GM21515 (cell line): ENCODE results near the gene SERPINA12.

Experiments
- ATAC-seq: cut with Tn5 transposase; IDR thresholded peaks from one replicate; pipeline ENCODE4 v1.9.1; 2021; ENCODE audit not compliant: unreplicated experiment

SERPINA12 gene

DNA sequence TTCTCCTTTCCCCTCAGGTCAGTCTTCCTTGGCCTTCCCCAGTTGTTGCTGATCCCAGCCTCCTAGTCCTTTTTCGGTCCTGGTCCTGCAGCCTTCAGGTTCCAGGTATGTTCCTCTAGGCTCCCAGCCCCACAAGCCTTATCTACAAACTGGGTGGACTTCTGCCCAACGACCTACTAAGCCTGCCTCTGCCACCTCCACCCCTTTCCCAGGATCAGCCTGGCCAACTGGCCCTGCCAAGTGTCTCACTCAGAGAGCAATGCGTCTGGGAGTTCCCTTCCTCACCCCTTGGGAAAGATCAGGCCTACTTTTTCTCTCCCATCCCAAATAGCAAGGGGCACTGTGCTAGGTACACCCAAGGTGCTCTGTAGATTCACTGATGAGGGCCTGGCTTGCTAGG lies at the start of gene SERPINA12:
Gene SERPINA12, minus strand, starts transcription at position 114 of the 400 bp plus-strand sequence. CDS start 11,072 bp downstream, outside the sequence.
- ATAC-seq = no peak

- no peak for ATAC-seq
Measured at GRCh38 chr14:94558842-94559241, 49.6 kb upstream of the SERPINA12 start.

DNA sequence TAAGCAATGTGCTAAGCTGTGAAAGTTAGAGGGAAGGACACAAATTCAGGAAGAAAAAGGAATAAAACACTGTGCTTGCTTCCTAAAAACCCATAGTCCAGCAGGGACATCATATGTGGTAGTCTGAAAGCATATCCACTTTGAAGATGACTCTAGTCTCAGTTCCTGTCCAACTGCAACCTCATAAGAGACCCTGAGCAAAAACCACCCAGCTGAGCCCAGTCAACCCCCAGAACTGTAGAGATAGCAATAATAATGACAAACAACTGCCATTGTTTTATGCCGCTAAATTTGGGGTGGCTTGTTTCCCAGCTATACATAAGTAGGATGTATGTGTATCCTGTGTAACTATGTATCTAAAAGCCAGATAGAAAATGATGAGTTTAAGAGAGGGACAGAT lies 48.1 kb upstream of the SERPINA12 start:
- ATAC-seq = no peak

DNA sequence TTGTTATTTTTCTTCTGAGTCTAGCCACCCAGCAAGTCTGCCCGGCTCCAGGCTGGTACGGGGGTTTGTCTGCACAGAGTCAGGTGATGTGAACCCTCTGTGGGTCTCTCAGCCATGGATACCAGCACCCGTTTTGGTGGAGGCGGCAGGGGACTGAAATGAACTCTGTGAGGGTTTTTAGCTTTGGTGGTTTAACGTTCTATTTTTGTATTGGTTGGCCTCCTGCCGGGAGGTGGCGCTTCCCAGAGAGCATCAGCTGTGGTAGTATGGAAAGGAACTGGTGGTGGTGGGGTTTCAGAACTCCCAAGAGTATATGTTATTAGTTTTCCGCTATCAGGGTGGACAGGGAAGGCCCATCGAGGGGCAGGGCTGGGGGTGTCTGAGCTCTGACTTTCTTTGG lies 46.7 kb upstream of the SERPINA12 start:
- ATAC-seq = no peak

- ATAC-seq = no peak
Measured at GRCh38 chr14:94550041-94550440, 40.8 kb upstream of the SERPINA12 start.

DNA sequence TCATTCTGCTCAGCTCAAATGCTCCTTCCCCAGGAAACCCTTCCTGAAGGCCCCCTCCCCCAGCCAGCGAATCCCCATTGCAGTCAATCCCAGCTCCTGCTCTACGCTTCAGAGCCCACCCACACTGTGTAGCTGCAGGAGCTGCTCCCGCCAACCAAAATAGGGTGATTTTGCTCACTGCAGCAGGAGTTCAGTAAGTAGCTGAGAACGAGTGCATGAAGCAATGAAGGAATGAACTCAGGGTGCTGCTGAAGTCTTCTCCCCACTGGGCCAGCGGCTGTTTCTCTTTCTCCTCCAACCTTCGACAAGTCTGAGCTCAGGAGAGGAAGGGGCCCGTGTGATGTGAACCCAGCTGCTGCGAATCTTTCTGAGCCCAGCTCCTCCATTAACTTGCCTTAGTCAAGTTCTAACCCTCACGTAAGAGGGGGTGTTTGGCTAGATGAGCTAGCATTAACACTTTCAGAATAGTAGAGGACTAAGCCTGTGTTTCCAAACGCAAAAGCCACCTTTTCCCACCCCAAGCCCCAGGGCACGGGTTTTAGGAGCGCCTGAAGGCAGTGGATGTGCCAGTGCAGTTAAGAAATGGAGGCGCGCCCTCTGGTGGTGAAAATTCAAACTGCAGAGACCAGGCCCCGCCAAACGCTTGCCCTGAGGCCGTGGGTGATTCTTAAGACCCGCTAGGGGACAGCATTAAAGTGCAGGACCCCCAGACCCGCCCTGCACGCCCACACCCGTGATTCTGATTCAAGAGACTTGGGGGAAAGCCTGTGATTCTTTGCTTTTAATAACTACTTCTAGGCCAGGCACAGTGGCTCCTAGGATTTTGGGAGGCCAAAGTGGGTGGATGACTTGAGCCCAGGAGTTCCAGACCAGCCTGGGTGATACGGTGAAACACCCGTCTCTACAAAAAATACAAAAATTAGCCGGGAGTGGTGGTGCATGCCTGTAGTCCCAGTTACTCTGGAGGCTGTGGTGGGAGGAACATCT lies 40.0 kb upstream of the SERPINA12 start:
- ATAC-seq = no peak

DNA sequence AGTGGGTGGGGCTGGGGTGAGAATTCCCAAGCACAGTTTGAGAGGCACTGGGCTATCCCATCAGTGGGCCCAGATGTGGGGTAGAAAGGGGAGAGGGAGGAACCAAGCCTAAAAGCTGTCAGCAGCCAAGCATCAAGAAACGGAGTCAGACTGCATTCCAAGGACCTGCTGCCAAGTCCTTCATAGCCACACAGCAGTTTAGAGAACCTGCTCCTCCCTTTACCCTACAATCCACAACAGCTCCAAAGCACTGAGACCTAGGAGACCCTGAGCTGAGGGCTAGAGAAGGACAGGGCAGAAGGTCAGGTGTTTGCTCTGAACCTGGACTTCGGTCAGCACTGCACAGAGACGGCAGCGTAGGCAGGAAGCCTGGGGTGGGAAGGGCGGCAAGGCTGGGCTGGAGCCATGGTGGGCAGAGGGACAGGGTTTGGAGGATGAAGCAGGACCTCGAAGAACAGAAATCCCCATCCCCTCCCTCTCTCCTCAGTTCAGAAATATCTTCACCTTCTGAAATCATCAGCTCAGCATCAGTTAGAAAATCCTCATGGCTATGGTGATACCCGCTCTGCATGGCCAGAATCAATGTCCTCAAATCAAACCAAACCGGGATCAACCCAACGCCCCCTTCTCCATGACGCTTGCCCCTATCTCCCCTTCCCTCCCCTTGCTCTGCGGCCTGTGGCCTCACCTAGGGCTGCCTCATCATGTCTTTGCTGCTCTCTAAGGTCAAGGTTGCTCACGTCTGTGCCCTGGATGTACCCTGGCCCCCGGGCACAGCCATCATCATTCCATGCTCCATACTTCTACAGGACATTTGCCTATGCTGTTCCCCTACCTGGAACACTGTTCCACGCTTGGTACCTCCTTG lies 39.1 kb upstream of the SERPINA12 start:
- no peak for ATAC-seq

DNA sequence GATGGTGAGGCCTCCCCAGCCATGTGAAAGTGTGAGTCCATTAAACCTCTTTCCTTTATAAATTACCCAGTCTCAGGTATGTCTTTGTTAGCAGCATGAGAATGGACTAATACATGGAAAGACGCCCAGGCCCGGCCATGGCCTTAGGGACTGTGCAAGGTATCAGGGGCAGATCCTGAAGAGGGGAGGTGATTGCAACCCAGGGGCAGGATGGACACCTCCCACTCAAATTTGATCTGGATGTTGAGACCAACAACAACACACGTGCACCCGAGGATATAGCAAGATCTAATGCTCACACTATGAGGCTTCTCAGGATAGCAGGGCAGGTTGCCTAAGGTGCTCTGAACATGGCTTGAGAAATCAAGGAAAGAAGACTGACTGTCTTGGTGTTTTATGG lies 38.5 kb upstream of the SERPINA12 start:
- no peak for ATAC-seq

DNA sequence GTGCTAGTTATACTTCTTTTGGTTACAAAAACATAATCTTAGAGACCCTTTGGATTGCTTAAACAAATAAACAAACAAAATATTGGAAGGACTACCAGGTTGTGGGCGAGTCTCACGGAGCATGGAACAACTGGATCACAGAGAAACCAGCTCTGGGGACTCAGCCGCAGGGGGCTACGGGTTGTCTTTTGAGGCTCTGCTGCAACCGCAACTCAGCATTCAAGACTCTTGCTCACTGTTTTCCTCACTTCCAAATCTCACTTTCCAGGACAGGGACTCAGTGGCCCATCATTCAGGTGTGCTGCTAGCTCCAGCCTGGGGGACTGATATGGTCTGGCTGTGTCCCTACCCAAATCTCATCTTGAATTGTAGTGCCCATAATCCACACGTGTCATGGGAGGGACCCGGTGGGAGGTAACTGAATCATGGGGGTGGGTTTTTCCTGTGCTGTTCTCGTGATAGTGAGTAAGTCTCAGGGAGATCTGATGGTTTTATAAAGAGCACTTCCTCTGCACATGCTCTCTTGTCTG lies 37.9 kb upstream of the SERPINA12 start:
- no peak for ATAC-seq

- ATAC-seq = no peak
Measured at GRCh38 chr14:94545131-94545841, 36.0 kb upstream of the SERPINA12 start.

DNA sequence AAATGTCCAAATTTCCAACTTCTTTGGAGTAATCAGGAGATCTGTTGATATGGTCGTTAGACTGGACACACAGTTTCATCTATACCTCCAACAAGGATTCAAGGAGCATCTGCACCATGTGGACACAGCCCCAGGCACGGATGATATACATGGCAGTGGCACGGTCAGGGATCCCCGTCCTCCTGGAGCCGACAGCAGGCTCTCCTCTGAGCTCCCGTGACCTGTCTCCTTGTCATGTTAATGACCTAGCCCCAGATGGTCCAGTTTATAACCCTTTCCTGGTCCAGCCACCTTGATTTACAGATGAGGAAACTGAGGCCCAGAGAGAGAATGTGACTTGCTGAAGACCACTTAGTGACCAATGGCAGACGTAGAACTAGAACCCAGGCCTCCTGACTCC lies 35.5 kb upstream of the SERPINA12 start:
- no peak for ATAC-seq

DNA sequence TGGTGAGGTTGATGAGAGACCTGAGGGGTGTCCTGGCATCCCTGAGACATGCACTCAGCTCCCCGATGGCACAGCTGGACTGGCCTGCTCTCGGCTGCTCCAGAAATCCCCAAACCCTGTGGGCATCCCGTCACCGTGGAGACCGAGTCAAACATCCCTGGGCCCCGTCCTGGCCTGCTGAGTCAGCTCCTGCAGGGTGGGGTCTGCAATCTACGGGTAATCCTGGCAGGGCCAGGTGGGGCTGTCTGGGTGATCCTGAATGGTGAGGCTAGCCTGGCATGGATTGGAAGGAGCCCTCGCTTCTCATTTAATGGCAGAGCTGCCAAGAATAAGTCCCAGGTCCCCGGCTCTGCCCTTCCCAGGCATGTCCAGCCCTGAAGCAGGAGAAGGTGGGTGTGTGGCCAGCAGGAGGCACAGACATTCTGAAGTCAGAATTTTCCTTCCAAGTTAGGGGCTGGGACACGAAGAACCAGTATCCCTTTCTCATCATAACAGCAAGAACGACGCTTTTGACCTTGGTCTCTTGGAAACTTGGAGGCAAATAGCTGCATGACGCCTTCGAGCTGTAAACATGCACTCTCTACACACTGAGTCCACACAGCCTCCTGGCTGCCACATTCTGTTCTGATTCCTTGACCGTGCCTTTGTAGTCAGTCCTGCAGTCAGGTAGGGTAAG lies 34.3 kb upstream of the SERPINA12 start:
- no peak for ATAC-seq

DNA sequence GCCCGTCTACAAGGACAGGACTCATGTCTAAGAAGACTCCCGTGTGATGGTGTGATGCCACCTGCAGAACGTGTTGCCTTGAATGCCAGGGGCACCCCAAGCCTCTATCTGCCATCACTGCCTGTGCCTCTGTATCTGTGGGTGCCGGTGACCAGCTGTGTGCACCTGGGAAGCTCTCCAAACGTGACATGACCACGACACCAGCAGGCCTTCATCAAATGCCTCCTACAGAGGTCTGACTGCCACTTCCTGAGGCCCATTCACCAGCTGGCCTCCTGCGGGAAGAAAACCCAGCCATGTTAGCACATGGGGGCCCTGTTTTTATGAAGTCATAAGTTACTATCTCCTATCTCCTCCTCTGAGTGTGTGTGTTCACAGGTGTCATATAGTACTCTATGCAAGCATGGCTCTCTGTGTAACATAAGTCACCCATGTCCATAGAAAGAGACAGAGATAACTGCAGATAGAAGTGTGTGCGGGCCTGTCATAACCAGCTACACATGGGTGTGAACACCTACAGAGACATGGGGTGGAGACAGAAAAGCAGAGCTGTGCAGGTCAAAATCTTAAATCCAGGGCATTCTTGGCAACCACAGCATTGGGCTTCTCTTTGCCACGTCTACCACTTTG lies 33.7 kb upstream of the SERPINA12 start:
- ATAC-seq = no peak

DNA sequence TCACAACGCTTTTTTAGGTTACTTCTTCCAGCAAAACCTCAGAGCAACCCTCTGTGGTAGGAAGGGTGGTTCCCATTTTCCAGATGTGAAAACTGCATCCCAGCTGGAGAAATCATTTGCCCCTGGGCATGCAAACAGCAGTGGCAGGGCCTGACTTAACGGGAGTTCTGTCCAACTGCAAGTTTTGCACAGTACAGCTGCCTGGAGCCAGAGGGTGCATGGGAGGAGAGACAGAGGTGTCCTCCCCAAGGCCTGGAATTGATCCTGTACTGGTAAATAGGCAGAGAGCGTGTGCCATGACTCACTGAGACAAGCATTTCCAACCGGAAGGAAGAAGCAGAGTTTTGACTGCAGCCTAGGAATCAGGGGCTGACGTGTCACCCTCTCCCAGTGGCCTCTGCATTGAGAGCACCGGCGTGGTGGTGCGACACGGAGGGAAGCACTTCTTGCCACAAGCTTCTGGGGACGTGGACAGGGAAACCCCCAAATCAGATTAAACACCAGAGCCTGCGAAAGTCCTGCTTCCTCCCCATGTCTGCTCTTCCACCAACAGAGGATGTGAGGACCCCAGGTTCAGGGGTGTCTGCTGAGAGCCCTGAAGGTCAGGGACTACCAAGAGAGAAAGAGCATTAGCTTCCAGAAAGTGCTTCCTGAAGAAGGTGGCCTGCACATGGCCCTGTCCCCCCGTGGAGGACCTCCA lies 33.0 kb upstream of the SERPINA12 start:
- ATAC-seq = no peak

- ATAC-seq = no peak
Measured at GRCh38 chr14:94541234-94541975, 32.1 kb upstream of the SERPINA12 start.

DNA sequence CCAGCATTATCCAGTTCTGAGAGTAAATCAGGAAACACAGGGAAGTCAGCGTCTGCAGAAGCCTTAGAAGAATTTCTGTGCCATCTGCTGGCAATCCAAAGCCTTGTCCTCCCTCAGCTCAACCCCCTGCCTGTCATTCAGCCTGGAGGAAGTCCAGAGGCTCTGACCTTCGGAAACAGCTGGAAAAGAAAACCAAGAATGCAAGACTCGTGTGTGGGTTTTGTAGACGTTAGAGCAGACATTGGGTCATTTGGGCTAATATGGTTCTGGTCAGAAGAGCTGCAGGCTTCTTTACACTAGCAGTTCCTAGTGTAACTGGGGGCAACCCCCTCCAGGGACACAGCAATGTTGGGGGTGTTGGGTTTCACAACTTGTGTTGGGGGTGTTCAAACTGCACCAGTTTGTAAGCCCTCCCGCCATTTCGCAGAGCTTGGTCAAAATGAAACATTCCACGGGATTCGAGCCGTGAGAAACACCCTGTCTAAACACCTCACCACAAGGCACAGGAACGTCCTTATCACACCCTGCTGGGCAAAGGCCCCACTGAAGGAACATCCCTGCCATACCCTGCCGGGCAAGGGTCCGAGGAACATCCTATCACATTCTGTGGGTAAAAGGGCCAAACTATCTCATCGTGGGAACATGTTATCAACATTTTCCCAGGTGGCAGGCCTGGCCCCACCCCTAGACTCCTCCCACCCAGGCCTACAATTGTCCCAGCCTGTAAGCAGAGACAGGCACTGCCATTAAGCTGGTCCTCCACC lies 30.9 kb upstream of the SERPINA12 start:
- ATAC-seq = no peak

- no peak for ATAC-seq
Measured at GRCh38 chr14:94539181-94539580, 29.9 kb upstream of the SERPINA12 start.
